HEK293T (cell line): ENCODE results near the gene RSRC1.

Experiments used
- FOXA1 ChIP-seq: fragments of 450-650 bp; IDR thresholded peaks from 2 replicates; pipeline ENCODE4 v1.6.1; 2016; ENCODE audit warnings: mild to moderate bottlenecking
- FOXM1 ChIP-seq: fragments of 450-650 bp; IDR thresholded peaks from 2 replicates; pipeline ENCODE4 v1.6.1; 2017; ENCODE audit warnings: mild to moderate bottlenecking, borderline replicate concordance
- LEF1 ChIP-seq: fragments of 450-650 bp; IDR thresholded peaks from 2 replicates; pipeline ENCODE4 v1.6.1; 2017; ENCODE audit warnings: mild to moderate bottlenecking, borderline replicate concordance
- SP1 ChIP-seq: fragments of 450-650 bp; IDR thresholded peaks from 2 replicates; pipeline ENCODE4 v1.6.1; 2017
- ZNF384 ChIP-seq: fragments of 450-650 bp; IDR thresholded peaks from 2 replicates; pipeline ENCODE4 v1.6.1; 2016

DNA sequence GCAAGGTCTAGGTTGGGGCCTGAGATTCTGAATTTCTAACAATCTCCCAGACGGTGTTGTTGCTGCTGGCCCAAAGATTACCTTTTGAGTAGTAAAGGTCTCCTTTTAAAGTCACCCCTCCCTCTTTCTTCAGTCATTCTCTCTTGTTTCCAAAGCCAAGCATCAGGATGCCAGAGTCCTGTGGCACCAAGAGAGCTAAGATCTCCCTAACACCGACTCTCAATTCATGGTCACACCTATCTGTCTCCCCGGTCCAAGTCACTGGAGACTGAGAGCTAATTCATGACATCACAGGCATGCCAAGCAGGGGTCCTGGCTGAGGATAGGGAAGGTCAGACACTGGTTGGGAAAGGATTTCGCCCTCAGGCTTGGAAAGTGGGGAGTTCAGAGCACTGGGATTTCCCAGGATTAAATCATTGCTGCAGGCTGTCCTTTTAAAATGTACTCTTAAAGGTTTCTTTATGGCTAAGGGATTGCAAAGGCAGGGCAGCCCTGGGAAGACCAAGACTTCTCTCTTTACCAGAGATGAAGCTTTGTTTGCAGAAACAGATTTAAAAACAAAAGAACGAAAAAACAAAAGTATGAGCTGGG, 11.0 kb upstream of the RSRC1 start:
- TF ChIP-seq FOXA1 (no peak), FOXM1 (no peak), SP1 (no peak), LEF1 (no peak), ZNF384 (no peak)
